ENCODE data around the gene AOPEP. TPM values are rescaled to one million over a fixed set of nuclear protein-coding genes. Genes with fewer than 3 reads are reported as not detected.

Gene AOPEP
- total and polyA plus RNA-seq, 10 donors = 14.8 to 86.1 (median 51.3) TPM

GRCh38 chr9:95115104-95115503 lies 388.6 kb downstream of the AOPEP start:
- Histone ChIP-seq H3K4me3 (no peak overlapping the region), H3K9me3 (no peaks in the 10 kb centered on the region), H3K4me1 (no peaks in the 10 kb centered on the region), H3K27ac (no peak overlapping the region), H3K36me3 (peaks cover 0 to 36% (median 10%) of the 10 kb centered on the region in 6 donors), H3K27me3 (replicated peaks in 1 of 7) (no peaks in the 10 kb centered on the region)
- TF ChIP-seq CTCF (IDR thresholded peaks at IDR 0.05 in 8 of 11, conservative IDR thresholded peaks at IDR 0.05 in 3 of 11) (no peak), POLR2A (IDR thresholded peaks at IDR 0.05) (no peak)
- intact Hi-C loops (cut with DNase I; ENCODE audit: low total_unique reads) = no loop called here
- 92 to 97% (median 96%) methylated on average over 6 of the region's 6 CpGs for WGBS, 5 donors
- DNase-seq = no peak

- TF ChIP-seq POLR2AphosphoS5 (IDR thresholded peaks at IDR 0.05) = no peak
- no peaks in the 10 kb centered on the region for H3K4me1 ChIP-seq
- WGBS, 5 donors = 88 to 92% (median 90%) methylated on average over 11 of the region's 11 CpGs
- intact Hi-C loops (cut with DNase I; ENCODE audit: low total_unique reads) = no loop called here
- peaks cover 0 to 28% (median 6%) of the 10 kb centered on the region in 6 donors for H3K36me3 ChIP-seq
- DNase-seq = no peak
- no peaks in the 10 kb centered on the region for H3K9me3 ChIP-seq
- H3K4me3 ChIP-seq = no peak overlapping the region
- no peak overlapping the region for H3K27ac ChIP-seq
- no peaks in the 10 kb centered on the region for H3K27me3 ChIP-seq (replicated peaks in 1 of 7)
Observed at GRCh38 chr9:95116002-95116807, 389.7 kb downstream of the AOPEP start.

- H3K27ac ChIP-seq = no peak overlapping the region
- H3K36me3 ChIP-seq = peaks cover 0 to 22% (median 1%) of the 10 kb centered on the region in 6 donors
- H3K4me3 ChIP-seq = no peak overlapping the region
- WGBS, 5 donors = 59 to 89% (median 76%) methylated on average over 1 of the region's 1 CpG
- H3K4me1 ChIP-seq = no peaks in the 10 kb centered on the region
- DNase-seq = no peak
- no peak for TF ChIP-seq POLR2AphosphoS5 (IDR thresholded peaks at IDR 0.05)
- no peak for TF ChIP-seq POLR2A (IDR thresholded peaks at IDR 0.05)
- TF ChIP-seq CTCF (IDR thresholded peaks at IDR 0.05 in 8 of 11, conservative IDR thresholded peaks at IDR 0.05 in 3 of 11) = no peak
- no peaks in the 10 kb centered on the region for H3K27me3 ChIP-seq (replicated peaks in 1 of 7)
- intact Hi-C loops (cut with DNase I; ENCODE audit: low total_unique reads) = no loop called here
- no peaks in the 10 kb centered on the region for H3K9me3 ChIP-seq
Observed at GRCh38 chr9:95116808-95117204, 390.3 kb downstream of the AOPEP start.

GRCh38 chr9:95118596-95118995 lies 392.1 kb downstream of the AOPEP start:
- Histone ChIP-seq H3K27ac (no peak overlapping the region), H3K4me3 (no peak overlapping the region), H3K4me1 (no peaks in the 10 kb centered on the region), H3K9me3 (no peaks in the 10 kb centered on the region), H3K36me3 (peaks cover 0 to 8% (median 0%) of the 10 kb centered on the region in 6 donors), H3K27me3 (replicated peaks in 1 of 7) (no peaks in the 10 kb centered on the region)
- no peak for TF ChIP-seq POLR2A (IDR thresholded peaks at IDR 0.05)
- no peak for TF ChIP-seq CTCF (IDR thresholded peaks at IDR 0.05 in 8 of 11, conservative IDR thresholded peaks at IDR 0.05 in 3 of 11)
- TF ChIP-seq POLR2AphosphoS5 (IDR thresholded peaks at IDR 0.05) = no peak
- no peak for DNase-seq
- intact Hi-C loops (cut with DNase I; ENCODE audit: low total_unique reads) = no loop called here
- 90 to 99% (median 96%) methylated on average over 4 of the region's 4 CpGs for WGBS, 5 donors

All from spleen (tissue), 11 donors.